ENCODE results near the gene SDSL. TPM values are rescaled to one million over a fixed set of nuclear protein-coding genes. Genes with fewer than 3 reads are reported as not detected.

SDSL gene, protein sequence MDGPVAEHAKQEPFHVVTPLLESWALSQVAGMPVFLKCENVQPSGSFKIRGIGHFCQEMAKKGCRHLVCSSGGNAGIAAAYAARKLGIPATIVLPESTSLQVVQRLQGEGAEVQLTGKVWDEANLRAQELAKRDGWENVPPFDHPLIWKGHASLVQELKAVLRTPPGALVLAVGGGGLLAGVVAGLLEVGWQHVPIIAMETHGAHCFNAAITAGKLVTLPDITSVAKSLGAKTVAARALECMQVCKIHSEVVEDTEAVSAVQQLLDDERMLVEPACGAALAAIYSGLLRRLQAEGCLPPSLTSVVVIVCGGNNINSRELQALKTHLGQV
- total RNA-seq (2022; extraction: Qiagen RNA extraction) = 20.7 to 29.9 TPM (median 28.4 TPM) in 5 replicates

DNA sequence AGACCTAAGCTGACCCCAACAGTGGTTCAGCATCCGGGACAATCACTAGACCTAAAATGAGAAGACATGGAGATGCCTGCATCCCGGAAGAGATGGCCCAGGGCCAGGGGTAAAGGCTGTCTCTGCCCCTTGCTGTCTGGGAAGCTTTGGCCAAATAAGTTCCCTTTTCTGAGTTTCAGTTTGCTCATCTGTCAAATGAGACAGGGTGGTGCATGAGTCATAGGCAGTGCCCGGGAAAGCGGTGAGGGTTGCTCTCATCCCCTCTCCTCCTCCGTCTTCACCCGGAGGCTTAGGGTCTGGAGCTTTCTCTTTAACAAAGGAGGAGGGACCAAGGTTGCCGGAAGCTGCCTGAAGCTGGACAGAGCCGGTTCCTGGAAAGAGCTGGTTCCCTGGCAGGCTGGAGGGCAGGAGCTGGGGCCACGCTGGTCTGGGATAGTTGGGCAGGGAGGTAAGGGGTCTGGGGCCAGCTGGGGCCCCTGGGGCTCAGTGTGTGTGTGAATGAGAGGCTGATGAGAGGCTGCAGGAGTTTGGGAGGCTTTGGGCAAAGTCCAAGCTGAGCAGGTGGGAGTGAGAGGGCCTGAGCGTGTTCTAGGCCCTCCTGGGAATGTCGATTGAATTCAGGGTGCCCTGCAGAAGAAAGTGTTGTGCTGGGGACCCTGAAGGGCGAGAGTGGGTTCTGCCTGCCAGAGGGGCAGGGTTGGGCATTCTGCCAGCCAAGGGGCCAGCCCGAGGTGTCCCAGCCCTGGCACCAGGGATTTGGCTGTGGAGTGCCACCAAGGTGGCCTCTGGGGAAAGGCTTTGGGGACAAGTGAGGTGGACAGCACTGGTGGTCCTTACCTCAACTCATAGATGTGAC, at the start of gene SDSL:
Gene SDSL (plus strand): TSS at position 351 of the 856 bp plus-strand sequence. CDS start 5,603 bp downstream, outside the sequence.

DNA sequence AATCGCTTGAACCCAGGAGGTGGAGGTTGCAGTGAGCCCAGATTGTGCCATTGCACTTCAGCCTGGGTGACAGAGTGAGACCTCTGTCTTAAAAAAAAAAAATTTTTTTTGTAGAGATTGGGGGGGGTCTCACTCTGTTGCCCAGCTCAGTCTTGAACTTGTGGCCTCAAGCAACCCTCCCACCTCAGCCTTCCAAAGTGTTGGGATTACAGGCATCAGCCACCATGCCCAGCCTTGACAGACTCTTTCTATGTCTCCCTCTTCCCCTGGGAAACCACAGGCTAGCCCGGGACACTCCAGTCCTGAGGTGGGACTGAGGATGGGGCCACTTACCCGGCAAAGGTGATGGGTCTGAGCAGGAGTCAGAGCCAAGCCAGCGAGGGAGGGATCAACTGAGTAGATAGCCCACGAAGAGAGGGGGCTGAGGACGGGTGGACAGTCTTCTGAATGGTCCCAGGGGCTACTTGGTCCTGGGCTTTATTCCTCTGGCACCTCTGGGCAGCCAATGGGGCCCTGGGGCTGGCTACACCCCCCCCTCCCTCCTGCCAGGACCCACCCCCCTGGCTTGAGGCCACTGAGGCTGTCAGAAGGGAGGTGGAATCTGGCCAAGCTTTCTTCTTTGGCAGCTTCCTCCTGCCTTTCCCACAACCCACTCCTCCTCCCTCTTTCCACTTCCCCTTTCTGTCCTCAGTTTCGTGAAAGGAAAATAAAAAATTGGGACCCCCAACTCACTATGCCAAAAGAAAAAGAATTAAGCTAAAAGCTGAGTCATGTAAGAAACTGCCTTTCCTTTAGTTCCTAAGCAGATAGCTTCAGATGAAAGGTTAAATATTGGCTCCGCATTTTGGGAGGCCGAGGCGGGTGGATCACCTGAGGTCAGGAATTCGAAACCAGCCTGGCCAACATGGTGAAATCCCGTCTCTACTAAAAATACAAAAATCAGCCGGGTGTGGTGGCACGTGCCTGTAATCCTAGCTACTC, 18.5 kb upstream of the SDSL start, which contains the start of gene SDS:
Gene SDS (minus strand): TSS at position 453 of the 981 bp plus-strand sequence. CDS start 4,179 bp downstream, outside the sequence.

DNA sequence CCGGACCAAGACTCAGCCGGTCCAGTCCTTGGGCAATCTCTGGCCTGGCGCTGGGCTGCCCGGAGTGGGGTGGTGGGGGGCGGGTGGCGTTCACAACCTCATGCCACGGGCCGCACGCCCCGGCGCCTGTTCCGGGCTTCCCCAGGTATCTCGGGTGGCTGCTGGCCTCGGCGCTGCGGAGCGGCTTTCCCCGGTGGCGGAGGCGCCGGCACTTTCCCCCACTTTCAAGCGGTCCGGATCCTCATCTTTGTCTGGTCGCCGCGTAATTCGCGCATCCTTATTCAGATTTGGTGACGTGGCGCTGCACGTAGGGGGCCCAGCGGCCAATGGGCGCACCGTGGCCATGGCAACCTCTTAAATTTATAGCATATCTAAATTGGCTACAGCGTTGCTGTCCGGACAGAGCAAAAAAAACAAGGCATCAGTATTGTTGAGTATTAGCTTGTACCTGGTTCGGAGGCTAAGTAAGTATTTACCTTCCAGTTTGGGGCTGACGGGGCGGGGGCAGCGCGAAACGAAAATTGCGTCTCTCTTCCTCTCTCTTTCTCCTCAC, 49.5 kb downstream of the SDSL start, which contains the start of gene LHX5:
Gene LHX5 (minus strand): TSS at position 253 of the 553 bp plus-strand sequence. CDS start 373 bp downstream, outside the sequence.

Other genes with a start within 250 kb of the SDSL start
- gene DDX54, start 236.9 kb upstream of the SDSL start, total RNA-seq (2022; extraction: Qiagen RNA extraction) = 43.0 to 83.8 TPM (median 77.4 TPM) in 5 replicates
- 24.7 to 39.4 TPM (median 37.3 TPM) in 5 replicates for gene RITA1, start 236.7 kb upstream of the SDSL start, total RNA-seq (2022; extraction: Qiagen RNA extraction)
- gene TPCN1, start 200.9 kb upstream of the SDSL start, total RNA-seq (2022; extraction: Qiagen RNA extraction) = 16.6 to 21.2 TPM (median 20.5 TPM) in 5 replicates
- 6.9 to 10.7 TPM (median 9.4 TPM) in 5 replicates for gene SLC8B1, start 87.3 kb upstream of the SDSL start, total RNA-seq (2022; extraction: Qiagen RNA extraction)
- 25.9 to 36.9 TPM (median 32.3 TPM) in 5 replicates for gene PLBD2, start 63.8 kb upstream of the SDSL start, total RNA-seq (2022; extraction: Qiagen RNA extraction)
- 0.42 to 1.2 TPM (median 0.79 TPM) in 5 replicates for gene SDS, start 18.5 kb upstream of the SDSL start, total RNA-seq (2022; extraction: Qiagen RNA extraction)
- gene LHX5, start 49.5 kb downstream of the SDSL start, total RNA-seq (2022; extraction: Qiagen RNA extraction) = 0.02 TPM in 1 of 5 replicates, not detected in the others

All from A549 treated with CORT108297 at 1 μM for 4 hours (cell line).